GM23338 (cell line): Measurements from ENCODE around the gene THSD4. TPM values are rescaled to one million over a fixed set of nuclear protein-coding genes. Genes with fewer than 3 reads are reported as not detected.

Experiments used
- ATAC-seq: fragments of 200-7000 bp; cut with Tn5 transposase; 3 replicates; pipeline ENCODE4 v1.9.1; 2020
- DNase-seq: peaks from one replicate; pipeline ENCODE4 v3.0.0-alpha.2; 2015; ENCODE audit warnings: low spot score
- H2AFZ ChIP-seq: fragments of 200-600 bp; sonication (generic); 2 replicates; pipeline ENCODE4 v1.8.0; 2016; ENCODE audit warnings: antibody characterized with exemption, mild to moderate bottlenecking, moderate library complexity
- H3F3A ChIP-seq: fragments of 200-600 bp; sonication (generic); replicated peaks from 2 replicates; pipeline ENCODE4 v1.8.0; 2017; ENCODE audit warnings: antibody characterized with exemption, mixed run types, low read depth
- H3K27ac ChIP-seq: fragments of 200-600 bp; sonication (generic); 2 replicates; pipeline ENCODE4 v1.6.1; 2016; ENCODE audit warnings: low read depth
- H3K27me3 ChIP-seq: fragments of 200-600 bp; sonication (generic); 2 replicates; pipeline ENCODE4 v1.8.0; 2016; ENCODE audit warnings: mild to moderate bottlenecking, mixed run types, moderate library complexity; ENCODE audit not compliant: insufficient read depth
- H3K36me3 ChIP-seq: fragments of 200-600 bp; sonication (generic); 2 replicates; pipeline ENCODE4 v1.8.0; 2016; ENCODE audit warnings: mild to moderate bottlenecking; ENCODE audit not compliant: insufficient read depth
- H3K4me1 ChIP-seq: fragments of 200-600 bp; sonication (generic); 2 replicates; pipeline ENCODE4 v1.8.0; 2016; ENCODE audit warnings: mild to moderate bottlenecking, moderate library complexity; ENCODE audit not compliant: insufficient read depth
- H3K4me2 ChIP-seq: fragments of 200-600 bp; sonication (generic); 2 replicates; pipeline ENCODE4 v1.7.1; 2017; ENCODE audit warnings: mixed run types
- H3K4me3 ChIP-seq: fragments of 200-600 bp; sonication (generic); 2 replicates; pipeline ENCODE4 v1.6.1; 2016; ENCODE audit warnings: mixed run types
- H3K79me2 ChIP-seq: fragments of 200-600 bp; sonication (generic); replicated peaks from 2 replicates; pipeline ENCODE4 v1.8.0; 2017; ENCODE audit warnings: mild to moderate bottlenecking; ENCODE audit not compliant: insufficient read depth
- H3K9me2 ChIP-seq: fragments of 200-600 bp; sonication (generic); 2 replicates; pipeline ENCODE4 v1.8.0; 2017; ENCODE audit not compliant: insufficient read depth
- H4K20me1 ChIP-seq: fragments of 200-600 bp; sonication (generic); replicated peaks from 2 replicates; pipeline ENCODE4 v1.8.0; 2017; ENCODE audit warnings: mild to moderate bottlenecking; ENCODE audit not compliant: insufficient read depth
- H3K27ac Mint-ChIP-seq: 2 replicates; pipeline ENCODE4 v1.8.0; 2020; ENCODE audit warnings: inconsistent platforms, mild to moderate bottlenecking, moderate library complexity, mixed read lengths
- H3K27me3 Mint-ChIP-seq: 3 replicates; pipeline ENCODE4 v1.8.0; 2022; ENCODE audit warnings: low read depth, mild to moderate bottlenecking, moderate library complexity, mixed read lengths, inconsistent platforms; ENCODE audit not compliant: insufficient read depth, poor library complexity
- H3K36me3 Mint-ChIP-seq: 3 replicates; pipeline ENCODE4 v1.8.0; 2021; ENCODE audit warnings: low read depth, mild to moderate bottlenecking, inconsistent platforms, moderate library complexity, mixed read lengths
- H3K4me1 Mint-ChIP-seq: 3 replicates; pipeline ENCODE4 v1.8.0; 2020; ENCODE audit warnings: mild to moderate bottlenecking, inconsistent platforms, mixed read lengths
- H3K4me3 Mint-ChIP-seq: 3 replicates; pipeline ENCODE4 v1.8.0; 2021; ENCODE audit warnings: moderate library complexity, mild to moderate bottlenecking, inconsistent platforms, mixed read lengths
- H3K9me3 Mint-ChIP-seq: 3 replicates; pipeline ENCODE4 v1.8.0; 2020; ENCODE audit warnings: moderate library complexity, mild to moderate bottlenecking, inconsistent platforms, mixed read lengths
- CREB1 ChIP-seq: fragments of 250-450 bp; sonication (Bioruptor Pico); IDR thresholded peaks from 2 replicates; pipeline ENCODE4 v1.5.0; 2020; ENCODE audit warnings: low read depth, mild to moderate bottlenecking, moderate library complexity
- EZH2 ChIP-seq: fragments of 200-600 bp; sonication (generic); IDR thresholded peaks from one replicate; pipeline ENCODE4 v1.8.0; 2017; ENCODE audit warnings: antibody characterized with exemption, mild to moderate bottlenecking, low read depth; ENCODE audit not compliant: unreplicated experiment
- EZH2phosphoT487 ChIP-seq: fragments of 200-600 bp; sonication (generic); IDR thresholded peaks from one replicate; pipeline ENCODE4 v1.8.1; 2018; ENCODE audit warnings: antibody characterized with exemption; ENCODE audit not compliant: unreplicated experiment
- JUNB ChIP-seq: IDR thresholded peaks from one replicate; pipeline ENCODE4 v1.6.1; 2016; ENCODE audit warnings: antibody characterized with exemption; ENCODE audit not compliant: unreplicated experiment
- NANOG ChIP-seq: IDR thresholded peaks from 2 replicates; pipeline ENCODE4 v1.6.1; 2016; ENCODE audit warnings: antibody characterized with exemption, borderline replicate concordance
- POLR2AphosphoS5 ChIP-seq: IDR thresholded peaks from 2 replicates; pipeline ENCODE4 v1.6.1; 2016; ENCODE audit warnings: antibody characterized with exemption, low read depth
- REST ChIP-seq: IDR thresholded peaks from one replicate; pipeline ENCODE4 v1.6.1; 2018; ENCODE audit warnings: antibody characterized with exemption; ENCODE audit not compliant: unreplicated experiment
- STAT1 ChIP-seq: IDR thresholded peaks from one replicate; pipeline ENCODE4 v1.6.1; 2016; ENCODE audit warnings: antibody characterized with exemption; ENCODE audit not compliant: unreplicated experiment
- ZNF114 ChIP-seq: fragments of 250-450 bp; sonication (Bioruptor Pico); IDR thresholded peaks from 2 replicates; pipeline ENCODE4 v1.5.0; 2020; ENCODE audit warnings: mild to moderate bottlenecking, moderate library complexity
- ZNF331 ChIP-seq: fragments of 250-450 bp; sonication (Bioruptor Pico); IDR thresholded peaks from 2 replicates; pipeline ENCODE4 v1.5.0; 2020; ENCODE audit warnings: low read depth, mild to moderate bottlenecking, moderate library complexity
- polyA plus RNA-seq: library from polyadenylated mRNA; unstranded; fragments of >200 nt; fragmentation: Nextera tagmentation; extraction: Ambion mirVana; gene quantifications from 2 replicates; pipeline ENCODE4 v1.2.1, GENCODE V29; 2016
- total RNA-seq: library from RNA; depleted of rRNA; stranded (reverse); fragments of >200 nt; shearing (Covaris generic); gene quantifications from 2 replicates; pipeline ENCODE4 v1.2.3, GENCODE V29; 2014
- TF ChIP-seq, protein P1 (sequence below): IDR thresholded peaks from 2 replicates; pipeline ENCODE4 v1.6.1; 2016; ENCODE audit warnings: antibody characterized with exemption
- TF ChIP-seq, protein P2 (sequence below), 2 experiments: fragments of 200-600 bp in 1 of 2; sonication (generic) in 1 of 2; conservative IDR thresholded peaks; 2 replicates each; pipeline versions ENCODE4 v1.5.1 to v1.6.1; 2016 to 2017; ENCODE audit warnings: antibody characterized with exemption in 2 of 2, low read depth in 2 of 2, mild to moderate bottlenecking in 2 of 2, moderate library complexity in 1 of 2

The THSD4 gene
- total and polyA plus RNA-seq, 2 experiments from 2014 or later = 2.0 to 7.4 TPM

DNA sequence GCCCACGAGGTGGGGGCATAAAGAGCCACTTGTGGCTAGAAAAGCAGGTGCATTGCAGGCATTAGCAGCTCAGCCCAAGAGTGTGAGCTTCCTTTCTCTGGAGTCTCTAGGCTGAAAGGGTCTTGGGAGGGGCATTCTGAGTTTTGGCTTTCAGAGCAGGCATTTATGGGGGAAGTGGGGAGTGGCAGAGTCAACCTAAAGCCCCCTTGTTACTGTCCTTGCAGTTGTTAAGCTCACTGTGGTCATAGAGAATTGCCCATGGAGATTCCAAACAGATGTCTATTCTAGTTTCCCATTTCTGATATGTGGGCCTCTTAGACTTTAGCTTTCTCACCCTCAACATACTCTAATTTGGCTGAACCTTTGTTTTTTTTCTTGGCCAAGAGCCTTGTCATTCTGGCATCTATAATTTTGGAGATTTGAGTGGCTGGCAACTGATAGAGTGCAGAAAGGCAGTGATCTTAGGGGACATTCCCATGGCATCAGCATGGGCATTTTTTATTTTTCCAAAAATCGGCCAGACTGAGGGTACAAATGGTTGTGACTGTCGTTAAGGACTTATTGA lies 217.9 kb downstream of the THSD4 start:
- no peak overlapping the region for H3K4me3 Mint-ChIP-seq
- no peaks in the 10 kb centered on the region for H3K36me3 ChIP-seq
- H3K27ac Mint-ChIP-seq = no peak overlapping the region
- no peak overlapping the region for H2AFZ ChIP-seq
- no peaks in the 10 kb centered on the region for H3K9me3 Mint-ChIP-seq
- no peak overlapping the region for H3K4me2 ChIP-seq
- no peaks in the 10 kb centered on the region for H4K20me1 ChIP-seq
- no peak for DNase-seq
- H3K27me3 ChIP-seq = no peaks in the 10 kb centered on the region
- H3K79me2 ChIP-seq = no peaks in the 10 kb centered on the region
- H3K4me3 ChIP-seq = no peak overlapping the region
- ATAC-seq = no peak
- peaks cover 17% of the 10 kb centered on the region; the same call in 1 of the 2 replicates for H3K4me1 ChIP-seq
- peaks cover 41% of the 10 kb centered on the region for H3K4me1 Mint-ChIP-seq
- H3K9me2 ChIP-seq = 0 out of 2 replicates have a peak, but pooled peaks cover 8% of the 10 kb centered on the region
- no peaks in the 10 kb centered on the region for H3K36me3 Mint-ChIP-seq
- TF ChIP-seq NANOG (no peak), CREB1 (CRISPR knock-in tag) (no peak), ZNF114 (no peak), EZH2phosphoT487 (no peak), STAT1 (no peak), REST (no peak), JUNB (no peak), EZH2 (no peak), POLR2AphosphoS5 (no peak), ZNF331 (CRISPR knock-in tag) (no peak)
- TF ChIP-seq, protein P1, sequence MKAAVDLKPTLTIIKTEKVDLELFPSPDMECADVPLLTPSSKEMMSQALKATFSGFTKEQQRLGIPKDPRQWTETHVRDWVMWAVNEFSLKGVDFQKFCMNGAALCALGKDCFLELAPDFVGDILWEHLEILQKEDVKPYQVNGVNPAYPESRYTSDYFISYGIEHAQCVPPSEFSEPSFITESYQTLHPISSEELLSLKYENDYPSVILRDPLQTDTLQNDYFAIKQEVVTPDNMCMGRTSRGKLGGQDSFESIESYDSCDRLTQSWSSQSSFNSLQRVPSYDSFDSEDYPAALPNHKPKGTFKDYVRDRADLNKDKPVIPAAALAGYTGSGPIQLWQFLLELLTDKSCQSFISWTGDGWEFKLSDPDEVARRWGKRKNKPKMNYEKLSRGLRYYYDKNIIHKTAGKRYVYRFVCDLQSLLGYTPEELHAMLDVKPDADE = no peak
- TF ChIP-seq, protein P2, sequence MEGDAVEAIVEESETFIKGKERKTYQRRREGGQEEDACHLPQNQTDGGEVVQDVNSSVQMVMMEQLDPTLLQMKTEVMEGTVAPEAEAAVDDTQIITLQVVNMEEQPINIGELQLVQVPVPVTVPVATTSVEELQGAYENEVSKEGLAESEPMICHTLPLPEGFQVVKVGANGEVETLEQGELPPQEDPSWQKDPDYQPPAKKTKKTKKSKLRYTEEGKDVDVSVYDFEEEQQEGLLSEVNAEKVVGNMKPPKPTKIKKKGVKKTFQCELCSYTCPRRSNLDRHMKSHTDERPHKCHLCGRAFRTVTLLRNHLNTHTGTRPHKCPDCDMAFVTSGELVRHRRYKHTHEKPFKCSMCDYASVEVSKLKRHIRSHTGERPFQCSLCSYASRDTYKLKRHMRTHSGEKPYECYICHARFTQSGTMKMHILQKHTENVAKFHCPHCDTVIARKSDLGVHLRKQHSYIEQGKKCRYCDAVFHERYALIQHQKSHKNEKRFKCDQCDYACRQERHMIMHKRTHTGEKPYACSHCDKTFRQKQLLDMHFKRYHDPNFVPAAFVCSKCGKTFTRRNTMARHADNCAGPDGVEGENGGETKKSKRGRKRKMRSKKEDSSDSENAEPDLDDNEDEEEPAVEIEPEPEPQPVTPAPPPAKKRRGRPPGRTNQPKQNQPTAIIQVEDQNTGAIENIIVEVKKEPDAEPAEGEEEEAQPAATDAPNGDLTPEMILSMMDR (conservative IDR thresholded peaks at IDR 0.05; ENCODE audit: low read depth in 2 of 2) = no peak
- H3F3A ChIP-seq = no peaks in the 10 kb centered on the region
- no peak overlapping the region for H3K27ac ChIP-seq
- H3K27me3 Mint-ChIP-seq = no peaks in the 10 kb centered on the region
